Glomerular endothelial cell (primary cell): ENCODE data around the gene GNAL. TPM values are rescaled to one million over a fixed set of nuclear protein-coding genes. Genes with fewer than 3 reads are reported as not detected.

Experiments used
- total RNA-seq: library from RNA; depleted of rRNA; stranded (reverse); fragments of >200 nt; gene quantifications from 2 replicates; pipeline ENCODE4 v1.2.3, GENCODE V29; 2015

The GNAL gene
- total RNA-seq, 1 donor from 2014 or later = 0.41 TPM

Other genes with a start within 250 kb of the GNAL start
- gene SLC35G4, start 79.7 kb upstream of the GNAL start, total RNA-seq = not detected in 2 replicates
- gene CHMP1B, start 162.1 kb downstream of the GNAL start, total RNA-seq = 47.5 and 57.8 TPM in 2 replicates
- gene MPPE1, start 219.1 kb downstream of the GNAL start, total RNA-seq = 11.4 and 19.8 TPM in 2 replicates